Neutrophil (primary cell): ENCODE measurements around the gene PLEKHO2.

Source experiments
- H3K27ac ChIP-seq: fragments of 200-600 bp; sonication (generic); 2 replicates; pipeline ENCODE4 v1.5.1; 2016; ENCODE audit warnings: mild to moderate bottlenecking, moderate library complexity
- H3K27me3 ChIP-seq: fragments of 200-600 bp; sonication (generic); 2 replicates; pipeline ENCODE4 v1.6.0; 2016; ENCODE audit warnings: mild to moderate bottlenecking
- H3K36me3 ChIP-seq: fragments of 200-600 bp; sonication (generic); 2 replicates; pipeline ENCODE4 v1.5.1; 2017
- H3K4me1 ChIP-seq, 2 experiments: fragments of 200-600 bp in 1 of 2; sonication (generic) in 1 of 2; 1 replicate in 1 of 2; 2 replicates in 1 of 2; pipeline versions ENCODE4 v1.5.1 to v1.6.1; 2013 to 2016; ENCODE audit warnings: low read depth in 1 of 2, low read length in 1 of 2, mild to moderate bottlenecking in 1 of 2, moderate library complexity in 1 of 2; ENCODE audit not compliant: control insufficient read depth in 1 of 2, insufficient read depth in 1 of 2
- H3K4me3 ChIP-seq, 2 experiments: fragments of 200-600 bp in 1 of 2; sonication (generic) in 1 of 2; 1 replicate in 1 of 2; 2 replicates in 1 of 2; pipeline ENCODE4 v1.5.1; 2013 to 2016; ENCODE audit warnings: low read depth in 1 of 2, low read length in 1 of 2, mild to moderate bottlenecking in 1 of 2, moderate library complexity in 1 of 2
- H3K9me3 ChIP-seq: fragments of 200-600 bp; sonication (generic); 2 replicates; pipeline ENCODE4 v1.5.1; 2016
- TF ChIP-seq, protein P1 (sequence below): fragments of 200-600 bp; sonication (generic); IDR thresholded peaks from 2 replicates; pipeline ENCODE4 v1.5.1; 2016; ENCODE audit warnings: antibody characterized with exemption

The PLEKHO2 gene

DNA sequence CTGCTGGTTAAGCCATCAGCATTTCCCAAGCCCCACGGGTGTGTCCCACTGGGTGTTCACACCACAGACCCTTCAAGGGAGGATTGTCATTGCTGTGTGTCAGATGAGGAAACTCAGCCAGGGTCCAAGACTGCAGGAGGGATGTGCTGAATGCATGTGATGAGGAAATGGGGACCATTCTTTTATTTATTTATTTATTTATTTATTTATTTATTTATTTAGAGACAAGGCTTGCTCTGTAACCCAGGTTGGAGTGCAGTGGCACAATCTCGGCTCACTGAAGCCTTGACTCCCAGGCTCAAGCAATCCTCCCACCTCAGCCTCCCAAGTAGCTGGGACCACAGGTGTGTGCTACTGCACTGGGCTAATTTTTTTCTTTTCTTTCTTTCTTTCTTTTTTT lies 37.1 kb upstream of the PLEKHO2 start:
- Histone ChIP-seq H3K27ac (no peak overlapping the region), H3K27me3 (peaks cover 12% of the 10 kb centered on the region), H3K4me3 (no peak overlapping the region), H3K4me1 (no peaks in the 10 kb centered on the region), H3K9me3 (no peaks in the 10 kb centered on the region), H3K36me3 (no peaks in the 10 kb centered on the region)
- TF ChIP-seq, protein P1, sequence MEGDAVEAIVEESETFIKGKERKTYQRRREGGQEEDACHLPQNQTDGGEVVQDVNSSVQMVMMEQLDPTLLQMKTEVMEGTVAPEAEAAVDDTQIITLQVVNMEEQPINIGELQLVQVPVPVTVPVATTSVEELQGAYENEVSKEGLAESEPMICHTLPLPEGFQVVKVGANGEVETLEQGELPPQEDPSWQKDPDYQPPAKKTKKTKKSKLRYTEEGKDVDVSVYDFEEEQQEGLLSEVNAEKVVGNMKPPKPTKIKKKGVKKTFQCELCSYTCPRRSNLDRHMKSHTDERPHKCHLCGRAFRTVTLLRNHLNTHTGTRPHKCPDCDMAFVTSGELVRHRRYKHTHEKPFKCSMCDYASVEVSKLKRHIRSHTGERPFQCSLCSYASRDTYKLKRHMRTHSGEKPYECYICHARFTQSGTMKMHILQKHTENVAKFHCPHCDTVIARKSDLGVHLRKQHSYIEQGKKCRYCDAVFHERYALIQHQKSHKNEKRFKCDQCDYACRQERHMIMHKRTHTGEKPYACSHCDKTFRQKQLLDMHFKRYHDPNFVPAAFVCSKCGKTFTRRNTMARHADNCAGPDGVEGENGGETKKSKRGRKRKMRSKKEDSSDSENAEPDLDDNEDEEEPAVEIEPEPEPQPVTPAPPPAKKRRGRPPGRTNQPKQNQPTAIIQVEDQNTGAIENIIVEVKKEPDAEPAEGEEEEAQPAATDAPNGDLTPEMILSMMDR, result no peak

DNA sequence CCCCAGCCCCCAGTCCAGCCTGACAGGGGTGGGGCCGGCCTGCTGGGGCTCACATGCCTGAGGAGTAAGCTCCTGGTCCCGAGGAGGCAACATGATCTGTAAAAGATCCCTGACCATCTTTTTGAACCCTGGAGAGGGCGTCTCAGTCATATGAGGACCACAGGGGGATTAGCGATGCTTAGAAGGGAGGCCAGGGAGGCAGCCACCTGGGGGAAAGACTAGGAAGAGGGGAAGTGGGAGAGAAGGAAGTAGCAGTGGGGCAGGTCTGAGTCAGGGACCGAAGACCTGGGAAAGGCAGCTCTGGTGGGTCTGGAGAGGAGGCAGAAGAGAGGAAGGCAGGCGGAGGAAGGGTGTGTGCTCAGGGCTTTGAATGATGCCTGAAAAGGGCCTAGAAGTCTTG lies 35.2 kb upstream of the PLEKHO2 start:
- H3K36me3 ChIP-seq, result no peaks in the 10 kb centered on the region
- TF ChIP-seq, protein P1, result no peak
- no peaks in the 10 kb centered on the region for H3K9me3 ChIP-seq
- H3K27me3 ChIP-seq, result peaks cover 12% of the 10 kb centered on the region
- no peak overlapping the region for H3K27ac ChIP-seq
- no peak overlapping the region for H3K4me3 ChIP-seq
- H3K4me1 ChIP-seq, result peaks cover 0 to 6% of the 10 kb centered on the region in 2 experiments

DNA sequence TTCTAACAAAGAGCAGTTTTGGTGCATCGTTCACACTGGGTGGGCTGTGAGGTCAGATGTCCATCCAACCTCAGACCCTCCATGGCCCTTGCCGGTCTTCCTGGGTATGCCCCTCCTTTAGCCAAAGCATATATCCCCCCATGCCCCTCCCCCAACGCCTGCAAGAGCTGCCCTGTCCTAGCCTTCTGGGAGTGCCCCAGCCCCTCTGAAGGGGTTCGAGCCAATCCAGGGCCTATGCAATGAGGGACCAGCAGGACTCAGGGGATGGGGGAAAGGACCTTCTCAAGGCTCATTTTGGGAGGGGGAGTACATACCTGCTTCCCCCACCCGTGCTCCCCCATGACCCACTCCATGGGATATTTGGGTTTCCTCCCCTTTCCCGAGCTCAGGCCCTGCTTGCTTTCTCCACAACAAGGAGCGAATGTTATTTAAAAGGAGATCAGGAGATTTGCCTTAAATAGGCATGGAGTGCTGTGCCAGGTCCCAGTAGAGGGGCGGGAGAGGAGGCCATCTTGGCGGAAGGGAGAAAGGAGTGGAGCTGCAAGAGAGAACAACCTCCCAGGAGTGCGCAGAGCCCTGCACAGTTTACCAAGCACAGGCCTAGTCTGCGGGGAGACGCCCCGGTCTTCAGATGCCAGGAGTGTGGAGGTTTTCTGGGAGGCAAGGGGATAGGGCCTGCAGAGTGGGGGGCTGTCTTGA lies 34.5 kb upstream of the PLEKHO2 start:
- TF ChIP-seq, protein P1, result no peak
- H3K36me3 ChIP-seq, result no peaks in the 10 kb centered on the region
- peaks cover 12% of the 10 kb centered on the region for H3K27me3 ChIP-seq
- H3K27ac ChIP-seq, result no peak overlapping the region
- H3K9me3 ChIP-seq, result no peaks in the 10 kb centered on the region
- H3K4me3 ChIP-seq, result no peak overlapping the region
- H3K4me1 ChIP-seq, result peaks cover 0 to 6% of the 10 kb centered on the region in 2 experiments

DNA sequence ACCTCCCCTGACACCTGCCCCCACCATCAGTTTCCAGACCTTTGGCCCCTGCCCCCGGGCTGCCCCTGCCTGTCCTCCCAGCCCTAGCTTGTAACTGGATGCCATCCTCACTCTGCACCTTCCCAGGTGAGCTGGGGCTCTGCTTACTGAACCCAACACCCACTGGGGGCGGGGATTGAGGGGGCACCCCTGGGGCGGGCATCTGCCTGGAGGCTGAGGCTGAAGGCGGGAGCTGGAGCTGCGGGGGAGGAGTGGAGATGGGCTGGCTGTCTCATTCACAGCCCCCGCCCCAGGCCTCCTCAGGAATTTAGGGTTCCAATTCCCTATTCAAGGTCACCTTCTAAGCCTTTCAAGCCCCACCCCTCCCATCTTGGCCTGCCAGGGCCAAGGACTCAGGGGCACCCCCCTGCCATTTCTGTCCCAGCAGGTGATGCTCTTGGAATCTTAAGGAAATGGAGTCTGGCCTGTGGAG lies 33.9 kb upstream of the PLEKHO2 start:
- no peak overlapping the region for H3K27ac ChIP-seq
- H3K36me3 ChIP-seq, result no peaks in the 10 kb centered on the region
- H3K4me3 ChIP-seq, result no peak overlapping the region
- H3K4me1 ChIP-seq, result peaks cover 0 to 6% of the 10 kb centered on the region in 2 experiments
- TF ChIP-seq, protein P1, result no peak
- H3K9me3 ChIP-seq, result no peaks in the 10 kb centered on the region
- peaks cover 12% of the 10 kb centered on the region for H3K27me3 ChIP-seq

DNA sequence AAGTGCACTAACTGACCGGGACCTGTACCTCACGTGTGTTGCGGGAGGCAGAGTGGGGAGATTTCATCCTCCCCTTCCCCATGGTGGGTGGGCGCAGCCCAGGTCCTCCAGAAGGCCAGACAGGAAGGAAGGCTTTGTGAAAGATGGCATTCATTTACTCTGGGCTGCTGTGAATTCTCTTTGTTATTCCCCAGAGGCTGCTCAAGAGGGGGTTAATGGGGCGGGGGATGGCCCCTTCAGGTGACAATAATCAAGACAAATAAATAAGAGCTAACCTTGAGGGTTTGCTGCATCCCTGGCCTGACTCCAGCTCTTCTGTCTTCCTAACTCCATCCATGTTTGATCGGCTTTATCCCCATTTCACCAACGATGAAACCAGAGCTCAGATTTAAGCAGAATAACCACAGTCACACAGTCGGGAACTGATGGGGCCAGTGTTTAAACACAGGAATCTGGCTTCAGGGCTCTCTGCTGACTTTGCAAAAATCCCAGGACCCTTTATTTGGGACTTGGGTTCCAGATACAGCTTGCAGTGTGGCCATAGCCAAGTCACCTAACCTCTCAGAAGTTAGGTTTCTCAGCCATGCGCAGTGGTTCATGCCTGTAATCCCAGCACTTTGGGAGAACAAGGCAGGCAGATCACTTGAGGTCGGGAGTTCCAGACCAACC lies 32.8 kb upstream of the PLEKHO2 start:
- Histone ChIP-seq H3K4me3 (no peak overlapping the region), H3K27me3 (peaks cover 12% of the 10 kb centered on the region)
- TF ChIP-seq, protein P1, result no peak

More for the DNA sequence above, 32.8 kb upstream of the PLEKHO2 start:
- Histone ChIP-seq H3K27ac (no peak overlapping the region), H3K36me3 (no peaks in the 10 kb centered on the region), H3K4me1 (peaks cover 0 to 6% of the 10 kb centered on the region in 2 experiments), H3K9me3 (no peaks in the 10 kb centered on the region)
